PC-3 (cell line): ENCODE data around the gene AGAP1. TPM values are rescaled to one million over a fixed set of nuclear protein-coding genes. Genes with fewer than 3 reads are reported as not detected.

Experiments used
- ATAC-seq: fragments of 200-7000 bp; cut with Tn5 transposase; 2 replicates; pipeline ENCODE4 v1.9.1; 2020; ENCODE audit warnings: mild to moderate bottlenecking, moderate library complexity
- BruUV-seq: library from RNA; stranded (reverse); fragments of 400-500 nt; replicated peaks from 2 replicates; lab custom pipeline; 2021; lab: Mats Ljungman, UMichigan
- CTCF ChIA-PET: fragments of 300-600 bp; sonication (Branson Sonifier 250); formaldehyde crosslinking; loops from one replicate; lab custom pipeline; 2022; ENCODE audit warnings: antibody characterized with exemption; lab: Charles Lee
- POLR2A ChIA-PET: fragments of 300-600 bp; sonication (Branson Sonifier 250); formaldehyde crosslinking; loops from one replicate; lab custom pipeline; 2022; ENCODE audit warnings: antibody characterized with exemption; ENCODE audit not compliant: unreplicated experiment; lab: Charles Lee
- DNase-seq: peaks from one replicate; pipeline ENCODE4 v3.0.0-alpha.2; 2015
- H2AFZ ChIP-seq: fragments of 300-600 bp; sonication (generic); 2 replicates; pipeline ENCODE4 v1.6.0; 2016; ENCODE audit warnings: antibody characterized with exemption, low read length
- H3F3A ChIP-seq: fragments of 300-600 bp; sonication (generic); one replicate; pipeline ENCODE4 v1.6.0; 2017; ENCODE audit warnings: antibody characterized with exemption, low read length, control low read depth, mild to moderate bottlenecking; ENCODE audit not compliant: unreplicated experiment
- H3K27ac ChIP-seq: fragments of 300-600 bp; sonication (generic); 2 replicates; pipeline ENCODE4 v1.5.1; 2016; ENCODE audit warnings: mild to moderate bottlenecking, low read length
- H3K27me3 ChIP-seq: fragments of 300-600 bp; sonication (generic); 2 replicates; pipeline ENCODE4 v1.6.1; 2016; ENCODE audit warnings: low read length, mixed read lengths
- H3K36me3 ChIP-seq: fragments of 300-600 bp; sonication (generic); 2 replicates; pipeline ENCODE4 v1.6.1; 2016; ENCODE audit warnings: low read depth, mixed run types, low read length, mixed read lengths
- H3K4me1 ChIP-seq: fragments of 300-600 bp; sonication (generic); 2 replicates; pipeline ENCODE4 v1.5.1; 2016; ENCODE audit warnings: low read length; ENCODE audit not compliant: insufficient read depth
- H3K4me2 ChIP-seq: fragments of 300-600 bp; sonication (generic); 2 replicates; pipeline ENCODE4 v1.6.0; 2016; ENCODE audit warnings: low read length
- H3K4me3 ChIP-seq: fragments of 300-600 bp; sonication (generic); 2 replicates; pipeline ENCODE4 v1.5.1; 2016; ENCODE audit warnings: mild to moderate bottlenecking, low read length, mixed read lengths
- H3K79me2 ChIP-seq: fragments of 300-600 bp; sonication (generic); 2 replicates; pipeline ENCODE4 v1.6.1; 2017; ENCODE audit warnings: low read length, mixed read lengths
- H3K9ac ChIP-seq: fragments of 300-600 bp; sonication (generic); 2 replicates; pipeline ENCODE4 v1.6.0; 2016; ENCODE audit warnings: mild to moderate bottlenecking, low read length
- H3K9me2 ChIP-seq: fragments of 300-600 bp; sonication (generic); replicated peaks from 2 replicates; pipeline ENCODE4 v1.6.1; 2016; ENCODE audit warnings: mixed run types, low read length, mixed read lengths
- H3K9me3 ChIP-seq: fragments of 300-600 bp; sonication (generic); 2 replicates; pipeline ENCODE4 v1.6.1; 2016; ENCODE audit warnings: low read length, mixed read lengths
- H4K20me1 ChIP-seq: fragments of 300-600 bp; sonication (generic); 2 replicates; pipeline ENCODE4 v1.6.1; 2016; ENCODE audit warnings: low read length, mixed read lengths
- CTCF ChIP-seq: fragments of 300-600 bp; sonication (generic); conservative IDR thresholded peaks from 2 replicates; pipeline ENCODE4 v1.5.1; 2017; ENCODE audit warnings: antibody characterized with exemption, low read depth, mild to moderate bottlenecking, low read length
- EZH2 ChIP-seq: fragments of 300-600 bp; sonication (generic); IDR thresholded peaks from one replicate; pipeline ENCODE4 v1.6.1; 2017; ENCODE audit warnings: antibody characterized with exemption, mild to moderate bottlenecking, low read length; ENCODE audit not compliant: unreplicated experiment
- EZH2phosphoT487 ChIP-seq: fragments of 300-600 bp; sonication (generic); IDR thresholded peaks from 2 replicates; pipeline ENCODE4 v1.6.1; 2018; ENCODE audit warnings: mild to moderate bottlenecking, antibody characterized with exemption, low read length, borderline replicate concordance
- intact Hi-C: fragments of 100-400 bp; cut with micrococcal nuclease; formaldehyde crosslinking; loops from 2 replicates; pipeline ENCODE4 v1.9.0; 2023
- total RNA-seq: library from RNA; depleted of rRNA; stranded (reverse); fragments of >200 nt; gene quantifications from 2 replicates; pipeline ENCODE4 v1.2.3, GENCODE V29; 2014

AGAP1 gene
- total RNA-seq, 1 experiment from 2014 or later = 31.0 TPM

DNA sequence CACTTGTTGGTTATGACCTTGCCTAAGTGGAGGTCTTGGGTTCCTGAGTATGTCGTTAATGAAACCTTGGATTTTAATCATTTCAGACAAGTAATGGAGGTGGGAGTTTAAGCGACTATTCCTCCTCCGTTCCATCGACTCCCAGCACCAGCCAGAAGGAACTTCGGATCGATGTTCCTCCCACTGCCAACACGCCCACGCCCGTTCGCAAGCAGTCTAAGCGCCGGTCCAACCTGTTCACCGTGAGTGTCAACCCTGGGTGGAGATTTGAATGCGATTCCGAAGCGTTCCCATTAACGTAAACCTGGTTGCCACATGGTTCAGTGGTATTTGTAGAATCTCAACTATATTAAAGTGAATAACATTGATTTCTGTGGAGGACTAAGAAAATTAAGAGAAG, 305.4 kb downstream of the AGAP1 start:
- no peaks in the 10 kb centered on the region for H3F3A ChIP-seq
- H3K9ac ChIP-seq = no peak overlapping the region
- no peaks in the 10 kb centered on the region for H3K79me2 ChIP-seq
- H3K4me1 ChIP-seq = no peaks in the 10 kb centered on the region
- no peaks in the 10 kb centered on the region for H3K9me3 ChIP-seq
- H3K9me2 ChIP-seq = no peaks in the 10 kb centered on the region
- no peaks in the 10 kb centered on the region for H4K20me1 ChIP-seq
- no peaks in the 10 kb centered on the region for H3K27me3 ChIP-seq
- CTCF ChIA-PET = no interaction called here
- intact Hi-C loops = no loop called here
- BruUV-seq = no TSS peak
- H3K4me3 ChIP-seq = no peak overlapping the region
- ATAC-seq = no peak
- no peak overlapping the region for H3K4me2 ChIP-seq
- H3K27ac ChIP-seq = no peak overlapping the region
- POLR2A ChIA-PET = no interaction called here
- TF ChIP-seq EZH2 (no peak), CTCF (no peak), EZH2phosphoT487 (no peak)
- DNase-seq = no peak
- H3K36me3 ChIP-seq = peaks cover 32% of the 10 kb centered on the region
- H2AFZ ChIP-seq = no peak overlapping the region

GRCh38 chr2:235802542-235802941, 308.7 kb downstream of the AGAP1 start:
- no peak overlapping the region for H3K4me3 ChIP-seq
- no peak overlapping the region for H2AFZ ChIP-seq
- no peaks in the 10 kb centered on the region for H3F3A ChIP-seq
- H3K79me2 ChIP-seq = no peaks in the 10 kb centered on the region
- no TSS peak for BruUV-seq
- H3K27ac ChIP-seq = no peak overlapping the region
- no peaks in the 10 kb centered on the region for H3K4me1 ChIP-seq
- ATAC-seq (no peak), DNase-seq (no peak)
- intact Hi-C loops = loop anchor here (2.0 kb wide), 1 partner anchor 378 kb away; no protein-coding TSS in a partner anchor
- no peaks in the 10 kb centered on the region for H3K9me3 ChIP-seq
- H3K36me3 ChIP-seq = peaks cover 37% of the 10 kb centered on the region
- H3K27me3 ChIP-seq = no peaks in the 10 kb centered on the region
- H3K4me2 ChIP-seq = no peak overlapping the region
- CTCF ChIA-PET = no interaction called here
- no peak overlapping the region for H3K9ac ChIP-seq
- no peaks in the 10 kb centered on the region for H3K9me2 ChIP-seq
- H4K20me1 ChIP-seq = no peaks in the 10 kb centered on the region
- POLR2A ChIA-PET = no interaction called here
- TF ChIP-seq CTCF (no peak), EZH2 (no peak), EZH2phosphoT487 (no peak)

DNA sequence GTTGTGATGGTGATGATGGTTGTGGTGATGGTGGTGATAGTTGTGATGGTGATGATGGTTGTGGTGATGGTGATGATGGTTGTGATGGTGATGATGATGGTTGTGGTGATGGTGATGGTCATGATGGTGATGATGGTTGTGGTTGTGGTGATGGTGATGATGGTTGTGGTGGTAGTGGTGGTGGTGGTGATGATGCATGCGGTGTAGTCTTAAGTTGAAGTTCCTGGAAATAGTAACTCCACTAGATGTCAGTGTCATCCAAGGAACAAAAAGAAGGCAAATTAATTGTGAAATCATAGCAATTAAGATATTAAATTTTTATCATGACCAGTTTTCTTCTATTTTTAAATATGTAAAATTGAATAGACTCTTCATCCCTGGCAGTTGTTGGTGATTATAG, 309.2 kb downstream of the AGAP1 start:
- H3K27me3 ChIP-seq = no peaks in the 10 kb centered on the region
- H2AFZ ChIP-seq = no peak overlapping the region
- no peaks in the 10 kb centered on the region for H4K20me1 ChIP-seq
- BruUV-seq = no TSS peak
- no peak overlapping the region for H3K4me2 ChIP-seq
- intact Hi-C loops = loop anchor here (2.0 kb wide), 1 partner anchor 378 kb away; no protein-coding TSS in a partner anchor
- DNase-seq (no peak), ATAC-seq (no peak)
- no peaks in the 10 kb centered on the region for H3K9me2 ChIP-seq
- H3K4me1 ChIP-seq = no peaks in the 10 kb centered on the region
- CTCF ChIA-PET = no interaction called here
- H3F3A ChIP-seq = no peaks in the 10 kb centered on the region
- H3K36me3 ChIP-seq = peaks cover 36% of the 10 kb centered on the region
- H3K27ac ChIP-seq = no peak overlapping the region
- no peak overlapping the region for H3K4me3 ChIP-seq
- POLR2A ChIA-PET = no interaction called here
- H3K9ac ChIP-seq = no peak overlapping the region
- H3K79me2 ChIP-seq = no peaks in the 10 kb centered on the region
- TF ChIP-seq CTCF (peak; percentile 37), EZH2 (no peak)
- H3K9me3 ChIP-seq = no peaks in the 10 kb centered on the region
